ENCODE results near the gene GALNT7. TPM values are rescaled to one million over a fixed set of nuclear protein-coding genes. Genes with fewer than 3 reads are reported as not detected.

The GALNT7 gene
- total and polyA plus RNA-seq, 2 of the 13 experiments (the other 11 are each of a cell fraction or from before 2014, with no cell fraction given), result 0.08 to 0.13 TPM

GRCh38 chr4:173282626-173283025 is 114.0 kb downstream of the GALNT7 start (continued):
- TF ChIP-seq ZBED4 (CRISPR knock-in tag; IDR thresholded peaks at IDR 0.05; ENCODE audit: borderline replicate concordance), result no peak
- TF ChIP-seq SALL1 (CRISPR knock-in tag; IDR thresholded peaks at IDR 0.05), result no peak
- TF ChIP-seq ZNF816 (CRISPR knock-in tag; IDR thresholded peaks at IDR 0.05; ENCODE audit: borderline replicate concordance), result no peak
- no peak for TF ChIP-seq ZNF597 (CRISPR knock-in tag; IDR thresholded peaks at IDR 0.05)
- TF ChIP-seq ETV5 (CRISPR knock-in tag; IDR thresholded peaks at IDR 0.05; ENCODE audit: borderline replicate concordance), result no peak
- TF ChIP-seq ZNF687 (CRISPR knock-in tag; IDR thresholded peaks at IDR 0.05), result no peak
- no peak for TF ChIP-seq SNAPC4 (CRISPR knock-in tag; IDR thresholded peaks at IDR 0.05)
- no peak for TF ChIP-seq MBNL3 (CRISPR knock-in tag; conservative IDR thresholded peaks at IDR 0.05)
- TF ChIP-seq ZBTB39 (CRISPR knock-in tag; IDR thresholded peaks at IDR 0.05), result no peak

Data from HepG2 (cell line).